WTC11 (cell line): Measurements from ENCODE around the gene TAP2. TPM values are rescaled to one million over a fixed set of nuclear protein-coding genes. Genes with fewer than 3 reads are reported as not detected.

Experiments
- ATAC-seq: fragments of 200-7000 bp; cut with Tn5 transposase; 2 replicates; pipeline ENCODE4 v1.10.0; 2021; ENCODE audit warnings: mild to moderate bottlenecking, moderate library complexity
- CTCF ChIA-PET: fragments of 300-600 bp; sonication (Branson Sonifier 250); formaldehyde crosslinking; loops from one replicate; lab custom pipeline; 2021; ENCODE audit warnings: antibody characterized with exemption; lab: Charles Lee
- POLR2A ChIA-PET: fragments of 350-600 bp; sonication (Branson Sonifier 250); formaldehyde crosslinking; loops from one replicate; lab custom pipeline; 2021; ENCODE audit warnings: antibody characterized with exemption; lab: Charles Lee
- DNase-seq: peaks from one replicate; pipeline ENCODE4 v3.0.0; 2021; ENCODE audit warnings: low spot score
- H3K27ac Mint-ChIP-seq: 2 replicates; pipeline ENCODE4 v1.8.0; 2021; ENCODE audit warnings: mixed read lengths
- H3K27me3 Mint-ChIP-seq: 2 replicates; pipeline ENCODE4 v1.8.0; 2021; ENCODE audit warnings: low read depth, mild to moderate bottlenecking, moderate library complexity, mixed read lengths
- H3K36me3 Mint-ChIP-seq: 2 replicates; pipeline ENCODE4 v1.8.0; 2021; ENCODE audit warnings: mixed read lengths
- H3K4me1 Mint-ChIP-seq: 2 replicates; pipeline ENCODE4 v1.8.0; 2022; ENCODE audit warnings: mixed read lengths
- H3K4me3 Mint-ChIP-seq: 2 replicates; pipeline ENCODE4 v1.8.0; 2021; ENCODE audit warnings: mild to moderate bottlenecking, moderate library complexity, mixed read lengths
- H3K9me3 Mint-ChIP-seq: 2 replicates; pipeline ENCODE4 v1.8.0; 2021; ENCODE audit warnings: mixed read lengths
- PRRX2 ChIP-seq: fragments of 250-450 bp; sonication (Bioruptor Pico); IDR thresholded peaks from 2 replicates; pipeline ENCODE4 v1.8.0; 2021; ENCODE audit warnings: mild to moderate bottlenecking
- ZNF138 ChIP-seq: sonication (generic); formaldehyde crosslinking; conservative IDR thresholded peaks from 2 replicates; pipeline ENCODE4 v1.8.1; 2022; ENCODE audit warnings: mild to moderate bottlenecking, moderate library complexity, missing genetic modification reagents
- ZNF263 ChIP-seq: sonication (generic); formaldehyde crosslinking; IDR thresholded peaks from 2 replicates; pipeline ENCODE4 v1.8.1; 2022; ENCODE audit warnings: low read depth, mild to moderate bottlenecking, moderate library complexity, missing genetic modification reagents
- total RNA-seq: library from RNA; stranded (reverse); gene quantifications from 3 replicates; pipeline ENCODE4 v1.2.3, GENCODE V29; 2021
- TF ChIP-seq, protein P1 (sequence below): sonication (generic); formaldehyde crosslinking; IDR thresholded peaks from 2 replicates; pipeline ENCODE4 v1.8.0; 2023; ENCODE audit warnings: missing genetic modification reagents
- TF ChIP-seq, protein P2 (sequence below): sonication (generic); formaldehyde crosslinking; IDR thresholded peaks from 2 replicates; pipeline ENCODE4 v1.8.0; 2022; ENCODE audit warnings: missing genetic modification reagents
- TF ChIP-seq, protein P3 (sequence below): sonication (generic); formaldehyde crosslinking; IDR thresholded peaks from 2 replicates; pipeline ENCODE4 v1.8.1; 2023; ENCODE audit warnings: mild to moderate bottlenecking, moderate library complexity, missing genetic modification reagents
- TF ChIP-seq, protein P4 (sequence below): sonication (generic); formaldehyde crosslinking; IDR thresholded peaks from 2 replicates; pipeline ENCODE4 v1.8.0; 2022; ENCODE audit warnings: mild to moderate bottlenecking, missing genetic modification reagents
- TF ChIP-seq, protein P5 (sequence below): sonication (generic); formaldehyde crosslinking; conservative IDR thresholded peaks from 2 replicates; pipeline ENCODE4 v1.8.1; 2022; ENCODE audit warnings: mild to moderate bottlenecking, missing genetic modification reagents

The TAP2 gene
- total RNA-seq, 1 experiment from 2014 or later: 23.0 TPM

DNA sequence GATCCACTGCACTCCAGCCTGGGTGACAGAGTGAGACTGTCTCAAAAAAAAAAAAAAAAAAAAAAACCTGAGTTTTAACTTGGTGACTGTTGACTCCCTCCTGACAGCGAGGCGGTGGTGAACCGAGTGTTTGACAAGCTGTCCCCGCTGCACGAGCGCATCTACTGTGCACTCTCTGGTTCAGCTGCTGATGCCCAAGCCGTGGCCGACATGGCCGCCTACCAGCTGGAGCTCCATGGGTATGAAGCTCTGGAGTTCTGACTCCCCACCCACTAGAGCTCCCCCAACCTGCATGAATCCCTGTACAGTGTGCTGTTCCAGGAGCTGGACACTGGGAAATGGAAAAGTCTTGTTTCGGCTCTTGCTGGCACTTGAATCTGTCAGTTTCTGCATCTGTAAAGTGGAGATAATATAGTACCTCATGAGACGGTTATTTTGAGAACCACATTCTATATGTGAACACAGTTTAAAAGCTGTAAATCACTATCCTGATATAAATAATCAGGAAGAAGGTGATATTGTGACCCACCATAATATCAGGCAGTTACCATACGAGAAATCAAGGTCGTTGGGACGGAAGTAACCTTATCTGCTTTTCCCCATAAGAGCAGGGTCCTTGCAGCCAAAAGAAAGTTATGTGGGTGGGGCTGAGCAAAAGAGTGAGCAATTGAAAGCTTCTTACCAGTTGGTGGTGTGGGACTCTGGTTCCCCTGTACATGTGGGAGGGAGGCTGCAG, 18.8 kb upstream of the TAP2 start:
- CTCF ChIA-PET: interaction anchor here (0.5 to 9.4 kb wide), 9 partner anchors 11 to 109 kb away, joined by 3 to 291 read pairs (median 3); partner anchors contain the start of genes HLA-DMA and TAP2
- Mint-ChIP-seq H3K36me3 (no peaks in the 10 kb centered on the region), H3K4me1 (peaks cover 20% of the 10 kb centered on the region), H3K9me3 (no peaks in the 10 kb centered on the region), H3K27ac (no peak overlapping the region), H3K27me3 (peaks cover 67% of the 10 kb centered on the region), H3K4me3 (no peak overlapping the region)
- DNase-seq (no peak), ATAC-seq (no peak)
- POLR2A ChIA-PET: interaction anchor here (0.7 kb wide), 1 partner anchor 960 kb away, joined by 3 read pairs; the partner anchor contains the start of gene EHMT2
- TF ChIP-seq, protein P1, sequence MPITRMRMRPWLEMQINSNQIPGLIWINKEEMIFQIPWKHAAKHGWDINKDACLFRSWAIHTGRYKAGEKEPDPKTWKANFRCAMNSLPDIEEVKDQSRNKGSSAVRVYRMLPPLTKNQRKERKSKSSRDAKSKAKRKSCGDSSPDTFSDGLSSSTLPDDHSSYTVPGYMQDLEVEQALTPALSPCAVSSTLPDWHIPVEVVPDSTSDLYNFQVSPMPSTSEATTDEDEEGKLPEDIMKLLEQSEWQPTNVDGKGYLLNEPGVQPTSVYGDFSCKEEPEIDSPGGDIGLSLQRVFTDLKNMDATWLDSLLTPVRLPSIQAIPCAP (CRISPR knock-in tag): no peak
- TF ChIP-seq PRRX2 (CRISPR knock-in tag): no peak
- TF ChIP-seq, protein P2, sequence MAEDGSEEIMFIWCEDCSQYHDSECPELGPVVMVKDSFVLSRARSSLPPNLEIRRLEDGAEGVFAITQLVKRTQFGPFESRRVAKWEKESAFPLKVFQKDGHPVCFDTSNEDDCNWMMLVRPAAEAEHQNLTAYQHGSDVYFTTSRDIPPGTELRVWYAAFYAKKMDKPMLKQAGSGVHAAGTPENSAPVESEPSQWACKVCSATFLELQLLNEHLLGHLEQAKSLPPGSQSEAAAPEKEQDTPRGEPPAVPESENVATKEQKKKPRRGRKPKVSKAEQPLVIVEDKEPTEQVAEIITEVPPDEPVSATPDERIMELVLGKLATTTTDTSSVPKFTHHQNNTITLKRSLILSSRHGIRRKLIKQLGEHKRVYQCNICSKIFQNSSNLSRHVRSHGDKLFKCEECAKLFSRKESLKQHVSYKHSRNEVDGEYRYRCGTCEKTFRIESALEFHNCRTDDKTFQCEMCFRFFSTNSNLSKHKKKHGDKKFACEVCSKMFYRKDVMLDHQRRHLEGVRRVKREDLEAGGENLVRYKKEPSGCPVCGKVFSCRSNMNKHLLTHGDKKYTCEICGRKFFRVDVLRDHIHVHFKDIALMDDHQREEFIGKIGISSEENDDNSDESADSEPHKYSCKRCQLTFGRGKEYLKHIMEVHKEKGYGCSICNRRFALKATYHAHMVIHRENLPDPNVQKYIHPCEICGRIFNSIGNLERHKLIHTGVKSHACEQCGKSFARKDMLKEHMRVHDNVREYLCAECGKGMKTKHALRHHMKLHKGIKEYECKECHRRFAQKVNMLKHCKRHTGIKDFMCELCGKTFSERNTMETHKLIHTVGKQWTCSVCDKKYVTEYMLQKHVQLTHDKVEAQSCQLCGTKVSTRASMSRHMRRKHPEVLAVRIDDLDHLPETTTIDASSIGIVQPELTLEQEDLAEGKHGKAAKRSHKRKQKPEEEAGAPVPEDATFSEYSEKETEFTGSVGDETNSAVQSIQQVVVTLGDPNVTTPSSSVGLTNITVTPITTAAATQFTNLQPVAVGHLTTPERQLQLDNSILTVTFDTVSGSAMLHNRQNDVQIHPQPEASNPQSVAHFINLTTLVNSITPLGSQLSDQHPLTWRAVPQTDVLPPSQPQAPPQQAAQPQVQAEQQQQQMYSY (CRISPR knock-in tag): no peak

DNA sequence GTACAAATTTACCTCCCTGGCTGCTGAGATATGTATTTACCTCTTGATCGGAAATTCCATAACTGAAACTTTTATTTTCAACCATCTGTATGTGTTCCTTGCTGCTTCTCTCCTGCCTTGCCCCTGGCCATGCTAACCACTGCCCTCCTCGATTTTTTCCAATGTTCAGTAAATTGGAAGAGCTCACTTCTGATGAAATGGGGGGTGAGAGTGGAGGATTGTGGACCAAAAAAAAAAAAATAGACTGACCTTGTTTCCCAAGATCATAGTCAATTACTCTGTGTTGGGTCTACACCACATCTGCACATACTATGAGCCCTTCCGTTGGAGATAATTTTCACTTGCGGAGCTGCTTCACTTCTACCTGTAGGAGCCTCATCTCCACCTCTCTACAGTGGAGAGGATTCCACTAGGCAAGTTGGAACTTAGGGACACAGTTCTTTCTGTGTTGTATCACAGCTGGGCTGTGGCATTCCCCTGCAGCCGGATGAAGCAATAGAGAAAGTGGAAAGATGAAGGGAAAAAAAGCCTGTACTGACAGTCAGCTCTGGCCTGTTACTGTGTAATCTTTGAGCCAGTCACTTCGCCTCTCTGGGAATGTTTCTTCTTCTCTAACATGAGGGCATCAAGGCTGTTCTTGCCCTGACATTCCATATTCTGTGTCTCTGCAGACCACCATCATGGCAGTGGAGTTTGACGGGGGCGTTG, 17.1 kb upstream of the TAP2 start:
- no peak for DNase-seq
- Mint-ChIP-seq H3K27me3 (peaks cover 84% of the 10 kb centered on the region), H3K9me3 (no peaks in the 10 kb centered on the region), H3K36me3 (peaks cover 2% of the 10 kb centered on the region), H3K4me3 (no peak overlapping the region; the same call in 1 of the 2 replicates), H3K4me1 (peaks cover 15% of the 10 kb centered on the region), H3K27ac (no peak overlapping the region)
- ChIA-PET CTCF (interaction anchor here (1.0 to 9.4 kb wide), 6 partner anchors 11 to 129 kb away, joined by 3 to 291 read pairs (median 28); partner anchors contain the start of genes PSMB8 and TAP2), POLR2A (interaction anchor here (3.6 kb wide), 1 partner anchor 11 kb away, joined by 28 read pairs; the partner anchor contains the start of gene PSMB8)
- ATAC-seq: no peak
- TF ChIP-seq, protein P3, sequence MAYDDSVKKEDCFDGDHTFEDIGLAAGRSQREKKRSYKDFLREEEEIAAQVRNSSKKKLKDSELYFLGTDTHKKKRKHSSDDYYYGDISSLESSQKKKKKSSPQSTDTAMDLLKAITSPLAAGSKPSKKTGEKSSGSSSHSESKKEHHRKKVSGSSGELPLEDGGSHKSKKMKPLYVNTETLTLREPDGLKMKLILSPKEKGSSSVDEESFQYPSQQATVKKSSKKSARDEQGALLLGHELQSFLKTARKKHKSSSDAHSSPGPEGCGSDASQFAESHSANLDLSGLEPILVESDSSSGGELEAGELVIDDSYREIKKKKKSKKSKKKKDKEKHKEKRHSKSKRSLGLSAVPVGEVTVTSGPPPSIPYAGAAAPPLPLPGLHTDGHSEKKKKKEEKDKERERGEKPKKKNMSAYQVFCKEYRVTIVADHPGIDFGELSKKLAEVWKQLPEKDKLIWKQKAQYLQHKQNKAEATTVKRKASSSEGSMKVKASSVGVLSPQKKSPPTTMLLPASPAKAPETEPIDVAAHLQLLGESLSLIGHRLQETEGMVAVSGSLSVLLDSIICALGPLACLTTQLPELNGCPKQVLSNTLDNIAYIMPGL (CRISPR knock-in tag): no peak
- TF ChIP-seq, protein P4, sequence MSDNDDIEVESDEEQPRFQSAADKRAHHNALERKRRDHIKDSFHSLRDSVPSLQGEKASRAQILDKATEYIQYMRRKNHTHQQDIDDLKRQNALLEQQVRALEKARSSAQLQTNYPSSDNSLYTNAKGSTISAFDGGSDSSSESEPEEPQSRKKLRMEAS (CRISPR knock-in tag): no peak
- TF ChIP-seq, protein P5, sequence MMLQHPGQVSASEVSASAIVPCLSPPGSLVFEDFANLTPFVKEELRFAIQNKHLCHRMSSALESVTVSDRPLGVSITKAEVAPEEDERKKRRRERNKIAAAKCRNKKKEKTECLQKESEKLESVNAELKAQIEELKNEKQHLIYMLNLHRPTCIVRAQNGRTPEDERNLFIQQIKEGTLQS (CRISPR knock-in tag): no peak

DNA sequence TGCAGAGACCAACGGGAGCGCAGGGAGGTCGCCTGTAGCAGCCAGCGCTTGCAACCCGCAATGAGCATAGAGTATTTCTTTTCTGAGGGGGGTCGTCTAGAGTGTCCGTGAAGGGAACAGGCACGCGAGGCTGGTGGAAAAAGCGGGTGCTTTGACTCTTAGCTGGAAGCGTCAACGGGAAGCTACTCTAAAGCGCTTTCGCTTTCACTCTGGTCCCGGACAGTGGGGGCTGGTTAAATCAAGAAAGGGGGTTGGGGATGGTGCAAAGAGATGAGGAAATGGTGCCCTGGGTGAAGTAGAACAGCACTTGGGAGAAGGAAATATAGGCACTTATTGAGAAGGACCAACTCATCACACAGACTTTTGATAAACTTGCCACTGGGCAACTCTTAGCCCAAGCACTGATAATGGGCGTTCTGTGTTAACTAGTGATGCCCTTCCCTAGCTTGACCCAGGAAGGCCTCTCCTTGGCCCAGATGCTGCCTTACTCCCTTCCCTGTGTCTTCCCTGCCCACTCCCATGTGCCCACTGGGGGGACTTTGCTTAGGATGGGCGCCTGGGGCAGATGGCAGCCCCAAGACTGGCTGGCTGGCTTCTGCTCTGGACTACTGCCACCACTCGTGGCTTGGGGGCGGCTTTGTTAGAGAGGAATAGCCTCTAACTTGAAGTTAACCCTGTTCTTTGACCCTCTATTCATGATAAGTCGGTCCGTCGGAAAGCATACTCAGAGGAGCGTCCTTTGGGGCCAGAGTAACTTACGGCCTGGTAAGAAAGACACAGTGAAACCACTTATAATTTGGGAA, 16.0 kb upstream of the TAP2 start:
- H3K4me1 Mint-ChIP-seq: peaks cover 14% of the 10 kb centered on the region
- H3K27ac Mint-ChIP-seq: no peak overlapping the region
- TF ChIP-seq ZNF263 (0 out of 2 replicates have a peak, but pooled peaks have one; percentile 8), ZNF138 (CRISPR knock-in tag) (no peak)
- no peaks in the 10 kb centered on the region for H3K9me3 Mint-ChIP-seq
- H3K36me3 Mint-ChIP-seq: peaks cover 9% of the 10 kb centered on the region
- ATAC-seq (no peak), DNase-seq (no peak)
- POLR2A ChIA-PET: interaction anchor here (1.8 to 3.6 kb wide), 3 partner anchors 10 to 40 kb away, joined by 8 to 28 read pairs (median 16); partner anchors contain the start of genes PSMB8 and TAP2
- peaks cover 92% of the 10 kb centered on the region for H3K27me3 Mint-ChIP-seq
- peak overlapping the region; percentile 88 for H3K4me3 Mint-ChIP-seq
- CTCF ChIA-PET: interaction anchor here (0.9 to 9.4 kb wide), 9 partner anchors 10 to 130 kb away, joined by 3 to 291 read pairs (median 7); partner anchors contain the start of genes PSMB8 and TAP2
